Endodermal cell (in vitro differentiated cells): ENCODE measurements around the gene PPM1K. TPM values are rescaled to one million over a fixed set of nuclear protein-coding genes. Genes with fewer than 3 reads are reported as not detected.
A peak's percentile ranks its signal among the peaks of the same experiment; 100 is the strongest.

Experiments
- DNase-seq: peaks from one replicate; pipeline ENCODE4 v3.0.0-alpha.2; 2017
- H3K27ac ChIP-seq: 2 replicates; pipeline ENCODE4 v1.5.1; 2013; ENCODE audit warnings: mild to moderate bottlenecking, low read depth, low read length, moderate library complexity
- H3K27me3 ChIP-seq: 2 replicates; pipeline ENCODE4 v1.6.1; 2013; ENCODE audit warnings: mild to moderate bottlenecking, low read length, moderate library complexity; ENCODE audit not compliant: insufficient read depth, control insufficient read depth, poor library complexity, severe bottlenecking
- H3K36me3 ChIP-seq: 2 replicates; pipeline ENCODE4 v1.7.0; 2013; ENCODE audit warnings: mild to moderate bottlenecking, low read length, moderate library complexity; ENCODE audit not compliant: control insufficient read depth, insufficient read depth
- H3K4me1 ChIP-seq: one replicate; pipeline ENCODE4 v1.7.0; 2013; ENCODE audit warnings: low read length; ENCODE audit not compliant: control insufficient read depth, insufficient read depth
- H3K4me3 ChIP-seq: 2 replicates; pipeline ENCODE4 v1.5.1; 2013; ENCODE audit warnings: mild to moderate bottlenecking, low read length, moderate library complexity
- H3K9ac ChIP-seq: 2 replicates; pipeline ENCODE4 v1.6.1; 2013; ENCODE audit warnings: mild to moderate bottlenecking, low read length, moderate library complexity; ENCODE audit not compliant: poor library complexity, severe bottlenecking; ENCODE audit errors: extremely low read depth
- H3K9me3 ChIP-seq: 2 replicates; pipeline ENCODE4 v1.6.1; 2013; ENCODE audit warnings: mild to moderate bottlenecking, low read length, moderate library complexity; ENCODE audit not compliant: control insufficient read depth
- H3K27ac Mint-ChIP-seq: 2 replicates; pipeline ENCODE4 v1.8.0; 2020; ENCODE audit warnings: mixed read lengths
- H3K27me3 Mint-ChIP-seq: 2 replicates; pipeline ENCODE4 v1.8.0; 2021; ENCODE audit warnings: mild to moderate bottlenecking, mixed read lengths; ENCODE audit not compliant: insufficient read depth
- H3K36me3 Mint-ChIP-seq: 2 replicates; pipeline ENCODE4 v1.8.0; 2020; ENCODE audit warnings: low read depth, mixed read lengths
- H3K4me1 Mint-ChIP-seq: 2 replicates; pipeline ENCODE4 v1.8.0; 2020; ENCODE audit warnings: mixed read lengths
- H3K4me3 Mint-ChIP-seq: 2 replicates; pipeline ENCODE4 v1.8.0; 2020; ENCODE audit warnings: mild to moderate bottlenecking, moderate library complexity, mixed read lengths
- H3K9me3 Mint-ChIP-seq: 2 replicates; pipeline ENCODE4 v1.8.0; 2020; ENCODE audit warnings: mild to moderate bottlenecking, mixed read lengths
- WGBS, 2 experiments: methylation state at CpG; one replicate each; pipeline versions ENCODE4 v1.1.5 to v1.1.7; 2013; ENCODE audit warnings: missing lambda C conversion rate in 2 of 2, mixed read lengths in 1 of 2; ENCODE audit not compliant: insufficient coverage in 1 of 2, insufficient read length in 1 of 2; 5-methylcytosine and 5-hydroxymethylcytosine counted together
- total RNA-seq, 2 donors: library from RNA; stranded (reverse); fragmentation: NEBNext Ultra II Directional in 1 of 2; extraction: Animal tissue kit (Norgen Biotek cat#: 25700) in 1 of 2; gene quantifications; 2 replicates in 1 of 2; 3 replicates in 1 of 2; pipeline ENCODE4 v1.2.1, GENCODE V29; 2021
- TF ChIP-seq, protein P1 (sequence below): fragments of 200-600 bp; sonication (generic); conservative IDR thresholded peaks from 2 replicates; pipeline ENCODE4 v1.5.0; 2021; ENCODE audit warnings: antibody characterized with exemption, mild to moderate bottlenecking

PPM1K gene
- total RNA-seq, 2 donors from 2014 or later, result 35.1 to 37.8 TPM

DNA sequence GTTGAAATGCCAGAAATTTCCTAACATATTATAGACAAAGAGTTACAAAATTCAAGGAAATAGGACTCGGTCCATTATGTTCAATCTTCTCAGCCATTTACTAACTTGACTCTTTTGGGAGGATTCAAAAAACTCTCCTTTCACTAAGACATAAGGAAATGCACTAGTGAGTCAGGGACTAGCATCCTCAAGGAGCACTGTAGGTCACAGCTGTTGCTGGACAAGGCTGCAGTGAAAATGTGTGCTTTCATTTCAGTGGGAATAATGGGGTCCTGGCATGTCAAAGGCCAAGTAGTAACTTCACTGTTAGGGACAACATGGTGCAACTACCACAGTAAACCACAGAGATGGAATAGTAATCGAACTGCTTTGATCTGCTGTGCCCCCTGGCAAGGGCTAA lies 69.0 kb downstream of the PPM1K start:
- Histone ChIP-seq H3K4me3 (no peak overlapping the region), H3K9me3 (no peaks in the 10 kb centered on the region), H3K4me1 (no peaks in the 10 kb centered on the region), H3K27ac (no peak overlapping the region), H3K36me3 (no peaks in the 10 kb centered on the region), H3K27me3 (no peaks in the 10 kb centered on the region), H3K9ac (no peak overlapping the region)
- Mint-ChIP-seq H3K4me1 (peaks cover 3% of the 10 kb centered on the region), H3K27ac (no peak overlapping the region), H3K36me3 (no peaks in the 10 kb centered on the region), H3K9me3 (peaks cover 2% of the 10 kb centered on the region), H3K4me3 (no peak overlapping the region), H3K27me3 (no peaks in the 10 kb centered on the region)
- TF ChIP-seq, protein P1, sequence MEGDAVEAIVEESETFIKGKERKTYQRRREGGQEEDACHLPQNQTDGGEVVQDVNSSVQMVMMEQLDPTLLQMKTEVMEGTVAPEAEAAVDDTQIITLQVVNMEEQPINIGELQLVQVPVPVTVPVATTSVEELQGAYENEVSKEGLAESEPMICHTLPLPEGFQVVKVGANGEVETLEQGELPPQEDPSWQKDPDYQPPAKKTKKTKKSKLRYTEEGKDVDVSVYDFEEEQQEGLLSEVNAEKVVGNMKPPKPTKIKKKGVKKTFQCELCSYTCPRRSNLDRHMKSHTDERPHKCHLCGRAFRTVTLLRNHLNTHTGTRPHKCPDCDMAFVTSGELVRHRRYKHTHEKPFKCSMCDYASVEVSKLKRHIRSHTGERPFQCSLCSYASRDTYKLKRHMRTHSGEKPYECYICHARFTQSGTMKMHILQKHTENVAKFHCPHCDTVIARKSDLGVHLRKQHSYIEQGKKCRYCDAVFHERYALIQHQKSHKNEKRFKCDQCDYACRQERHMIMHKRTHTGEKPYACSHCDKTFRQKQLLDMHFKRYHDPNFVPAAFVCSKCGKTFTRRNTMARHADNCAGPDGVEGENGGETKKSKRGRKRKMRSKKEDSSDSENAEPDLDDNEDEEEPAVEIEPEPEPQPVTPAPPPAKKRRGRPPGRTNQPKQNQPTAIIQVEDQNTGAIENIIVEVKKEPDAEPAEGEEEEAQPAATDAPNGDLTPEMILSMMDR, result no peak
- no peak for DNase-seq
- WGBS, 2 experiments, result 88 to 95% methylated on average over 2 of the region's 2 CpGs

DNA sequence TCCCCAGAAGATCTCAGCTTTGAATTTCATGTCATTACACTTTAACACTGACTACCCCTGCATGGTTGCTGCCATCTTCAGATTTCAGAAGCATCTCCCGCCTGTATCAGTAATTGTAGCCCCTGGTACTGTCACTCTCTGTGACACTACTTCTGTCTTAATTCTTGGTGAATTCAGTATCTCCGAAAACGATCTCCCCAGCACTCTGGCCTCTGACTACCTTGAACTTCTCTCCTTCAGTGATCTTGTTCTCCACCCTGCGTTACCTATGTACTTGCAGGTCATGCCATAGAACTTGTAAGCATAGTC lies 72.2 kb downstream of the PPM1K start:
- H3K27ac Mint-ChIP-seq, result no peak overlapping the region
- Histone ChIP-seq H3K36me3 (no peaks in the 10 kb centered on the region), H3K9ac (no peak overlapping the region), H3K9me3 (no peaks in the 10 kb centered on the region), H3K27me3 (no peaks in the 10 kb centered on the region), H3K4me1 (no peaks in the 10 kb centered on the region), H3K27ac (no peak overlapping the region), H3K4me3 (no peak overlapping the region)
- no peak overlapping the region for H3K4me3 Mint-ChIP-seq
- no peak for DNase-seq
- H3K9me3 Mint-ChIP-seq, result no peaks in the 10 kb centered on the region
- no peaks in the 10 kb centered on the region for H3K27me3 Mint-ChIP-seq
- peaks cover 2% of the 10 kb centered on the region for H3K4me1 Mint-ChIP-seq
- 64 to 74% methylated on average over 4 of the region's 4 CpGs for WGBS, 2 experiments
- TF ChIP-seq, protein P1, result no peak
- no peaks in the 10 kb centered on the region for H3K36me3 Mint-ChIP-seq

DNA sequence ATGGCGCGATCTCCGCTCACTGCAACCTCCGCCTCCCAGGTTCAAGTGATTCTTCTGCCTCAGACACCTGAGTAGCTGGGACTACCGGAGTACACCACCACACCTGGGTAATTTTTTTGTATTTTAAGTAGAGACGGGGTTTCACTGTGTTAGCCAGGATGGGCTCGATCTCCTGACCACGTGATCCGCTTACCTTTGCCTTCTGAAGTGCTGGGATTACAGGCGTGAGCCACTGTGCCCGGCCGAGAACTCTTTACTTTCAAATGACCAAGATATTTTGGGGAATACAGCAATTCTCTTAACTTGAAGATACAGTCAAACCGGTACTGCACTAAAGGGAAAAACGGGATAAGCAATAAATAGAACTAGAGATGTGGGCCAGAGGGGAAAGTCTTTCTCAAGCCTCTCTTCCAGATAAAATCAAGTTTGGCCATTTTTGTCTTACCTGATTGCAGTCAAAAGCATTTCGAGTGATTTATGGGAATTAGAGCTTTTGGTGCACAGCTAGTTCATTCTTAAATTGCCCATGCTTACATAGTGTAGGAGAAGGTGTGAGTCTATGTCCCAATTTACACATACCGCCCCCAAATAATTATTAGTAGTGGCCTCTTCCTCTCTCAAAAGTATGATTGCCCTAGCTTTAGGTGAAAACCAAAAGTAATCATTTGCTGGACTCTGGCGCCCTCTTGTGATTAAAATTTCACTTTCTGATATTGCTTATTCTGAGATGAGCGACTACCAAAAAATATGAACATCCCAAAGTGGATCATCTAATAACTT lies 72.7 kb downstream of the PPM1K start:
- TF ChIP-seq, protein P1, result peak; percentile 91
- no peaks in the 10 kb centered on the region for H3K4me1 ChIP-seq
- no peak overlapping the region for H3K27ac ChIP-seq
- DNase-seq, result peak; percentile 77
- no peaks in the 10 kb centered on the region for H3K27me3 ChIP-seq
- no peak overlapping the region for H3K4me3 ChIP-seq
- Mint-ChIP-seq H3K4me3 (no peak overlapping the region), H3K4me1 (peaks cover 2% of the 10 kb centered on the region), H3K27me3 (no peaks in the 10 kb centered on the region), H3K27ac (no peak overlapping the region), H3K36me3 (no peaks in the 10 kb centered on the region), H3K9me3 (no peaks in the 10 kb centered on the region)
- H3K36me3 ChIP-seq, result no peaks in the 10 kb centered on the region
- 67 to 71% methylated on average over 16 to 18 of the region's 18 CpGs for WGBS, 2 experiments
- H3K9ac ChIP-seq, result no peak overlapping the region
- H3K9me3 ChIP-seq, result no peaks in the 10 kb centered on the region
